IPS-NIHi7 (cell line): ENCODE data around the gene ARHGEF39.
"Not testable (repeated sequence)": the region's sequence is repeated elsewhere in the genome, so short reads cannot be mapped to it uniquely, and the experiment has no call there.

Experiments used
- DNase-seq: peaks from one replicate; pipeline ENCODE4 v3.0.0; 2012; ENCODE audit warnings: mixed read lengths; ENCODE audit errors: extremely low spot score

The ARHGEF39 gene

GRCh38 chr9:35650341-35651158 lies 14.4 kb downstream of the ARHGEF39 start, which contains the start of gene SIT1:
TSS of gene SIT1 (minus strand) at chr9:35650931. CDS start at chr9:35650853, 78 bp downstream.
- DNase-seq = no peak

GRCh38 chr9:35649431-35650340 lies 15.3 kb downstream of the ARHGEF39 start:
- no peak for DNase-seq

GRCh38 chr9:35646533-35647265 lies 18.3 kb downstream of the ARHGEF39 start:
- DNase-seq = peak; percentile 95

- DNase-seq = peak; percentile 78
Observed at GRCh38 chr9:35646153-35646532, 18.9 kb downstream of the ARHGEF39 start.

GRCh38 chr9:35645736-35646135 lies 19.3 kb downstream of the ARHGEF39 start:
- DNase-seq = not testable (repeated sequence)

GRCh38 chr9:35643046-35643445 lies 21.9 kb downstream of the ARHGEF39 start:
- no peak for DNase-seq

GRCh38 chr9:35641478-35641877 lies 23.5 kb downstream of the ARHGEF39 start:
- not testable (repeated sequence) for DNase-seq

- not testable (repeated sequence) for DNase-seq
Observed at GRCh38 chr9:35640431-35640830, 24.6 kb downstream of the ARHGEF39 start.

- DNase-seq = no peak
Observed at GRCh38 chr9:35639631-35640030, 25.4 kb downstream of the ARHGEF39 start.

- DNase-seq = not testable (repeated sequence)
Observed at GRCh38 chr9:35639225-35639624, 25.8 kb downstream of the ARHGEF39 start.

- not testable (repeated sequence) for DNase-seq
Observed at GRCh38 chr9:35638751-35639150, 26.2 kb downstream of the ARHGEF39 start.

- DNase-seq = not testable (repeated sequence)
Observed at GRCh38 chr9:35637427-35637955, 27.5 kb downstream of the ARHGEF39 start.

- DNase-seq = not testable (repeated sequence)
Observed at GRCh38 chr9:35636877-35637246, 28.1 kb downstream of the ARHGEF39 start.

- DNase-seq = no peak
Observed at GRCh38 chr9:35636135-35636876, 28.7 kb downstream of the ARHGEF39 start.

GRCh38 chr9:35635730-35636129 lies 29.3 kb downstream of the ARHGEF39 start:
- DNase-seq = no peak

- peak; percentile 7 for DNase-seq
Observed at GRCh38 chr9:35629597-35629996, 35.4 kb downstream of the ARHGEF39 start.

- DNase-seq = peak; percentile 3
Observed at GRCh38 chr9:35628389-35628991, 36.5 kb downstream of the ARHGEF39 start.

GRCh38 chr9:35627575-35627974 lies 37.4 kb downstream of the ARHGEF39 start:
- DNase-seq = no peak

- no peak for DNase-seq
Observed at GRCh38 chr9:35619800-35620158, 45.2 kb downstream of the ARHGEF39 start.
